ENCODE results near the gene FOXA2.
"Not testable (repeated sequence)": the region's sequence is repeated elsewhere in the genome, so short reads cannot be mapped to it uniquely, and the experiment has no call there.

Gene FOXA2

DNA sequence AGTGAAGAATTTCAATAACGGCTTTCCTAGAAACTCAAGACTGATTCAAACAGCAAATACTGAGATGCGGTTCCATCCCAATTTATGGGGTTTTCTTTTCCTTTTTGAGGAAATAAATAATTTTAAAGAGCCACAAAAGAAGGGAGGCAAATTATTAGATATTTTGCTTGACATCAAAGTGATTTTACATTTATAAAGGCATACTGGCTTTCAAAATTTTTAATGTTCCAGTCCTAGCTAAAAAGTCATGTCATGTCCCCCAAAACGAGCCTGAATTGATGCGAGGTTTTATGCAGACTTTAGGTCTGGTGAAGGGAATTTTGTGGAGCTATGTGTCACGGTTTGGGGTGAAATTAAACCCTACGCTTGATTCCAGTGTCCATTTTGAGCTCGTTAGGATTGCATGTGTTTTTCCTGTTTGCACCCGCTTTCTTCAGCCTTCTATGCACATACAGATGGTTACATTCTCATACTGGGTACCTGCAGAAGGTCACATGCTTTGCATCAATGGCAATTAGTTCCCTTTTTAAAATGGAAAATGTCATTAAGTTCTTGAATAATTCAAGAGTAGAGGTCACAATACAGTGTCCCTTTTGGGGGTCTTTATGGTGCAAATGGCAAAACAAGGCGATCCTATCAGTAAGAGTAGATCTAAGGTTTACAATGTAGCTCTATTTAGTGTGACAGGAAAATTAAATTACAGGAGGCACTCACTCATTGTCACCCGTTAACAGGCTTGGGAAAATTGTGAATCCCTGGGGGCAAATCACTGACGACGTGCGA is 17.3 kb downstream of the FOXA2 start:
- Mint-ChIP-seq H3K4me1 (no peaks in the 10 kb centered on the region), H3K27ac (no peak overlapping the region), H3K9me3 (no peaks in the 10 kb centered on the region), H3K36me3 (ENCODE audit: low read depth) (no peaks in the 10 kb centered on the region), H3K4me3 (no peak overlapping the region), H3K27me3 (peaks cover 82% of the 10 kb centered on the region)
- DNase-seq = no peak
- no peak for ATAC-seq

- Mint-ChIP-seq H3K4me3 (no peak overlapping the region), H3K9me3 (no peaks in the 10 kb centered on the region), H3K36me3 (ENCODE audit: low read depth) (no peaks in the 10 kb centered on the region), H3K27ac (no peak overlapping the region), H3K4me1 (no peaks in the 10 kb centered on the region), H3K27me3 (peaks cover 73% of the 10 kb centered on the region)
- ATAC-seq (no peak), DNase-seq (no peak)
These were observed 21.1 kb downstream of the FOXA2 start for GRCh38 chr20:22563062-22563965.

GRCh38 chr20:22562620-22563019 is 21.8 kb downstream of the FOXA2 start:
- no peaks in the 10 kb centered on the region for H3K36me3 Mint-ChIP-seq (ENCODE audit: low read depth)

GRCh38 chr20:22561965-22562577 is 22.3 kb downstream of the FOXA2 start:
- no peaks in the 10 kb centered on the region for H3K36me3 Mint-ChIP-seq (ENCODE audit: low read depth)
- no peak overlapping the region for H3K27ac Mint-ChIP-seq
- H3K27me3 Mint-ChIP-seq = peaks cover 67% of the 10 kb centered on the region
- DNase-seq = no peak
- no peak for ATAC-seq
- no peaks in the 10 kb centered on the region for H3K9me3 Mint-ChIP-seq
- no peak overlapping the region for H3K4me3 Mint-ChIP-seq
- no peaks in the 10 kb centered on the region for H3K4me1 Mint-ChIP-seq

More at GRCh38 chr20:22562620-22563019, 21.8 kb downstream of the FOXA2 start:
- ATAC-seq (no peak), DNase-seq (no peak)
- Mint-ChIP-seq H3K4me1 (no peaks in the 10 kb centered on the region), H3K4me3 (no peak overlapping the region), H3K27me3 (peaks cover 70% of the 10 kb centered on the region), H3K9me3 (no peaks in the 10 kb centered on the region), H3K27ac (no peak overlapping the region)

GRCh38 chr20:22560817-22561216 is 23.6 kb downstream of the FOXA2 start:
- no peak for ATAC-seq
- Mint-ChIP-seq H3K27ac (no peak overlapping the region), H3K4me1 (no peaks in the 10 kb centered on the region), H3K36me3 (ENCODE audit: low read depth) (no peaks in the 10 kb centered on the region), H3K9me3 (no peaks in the 10 kb centered on the region), H3K27me3 (peaks cover 58% of the 10 kb centered on the region), H3K4me3 (no peak overlapping the region)
- DNase-seq = no peak

DNA sequence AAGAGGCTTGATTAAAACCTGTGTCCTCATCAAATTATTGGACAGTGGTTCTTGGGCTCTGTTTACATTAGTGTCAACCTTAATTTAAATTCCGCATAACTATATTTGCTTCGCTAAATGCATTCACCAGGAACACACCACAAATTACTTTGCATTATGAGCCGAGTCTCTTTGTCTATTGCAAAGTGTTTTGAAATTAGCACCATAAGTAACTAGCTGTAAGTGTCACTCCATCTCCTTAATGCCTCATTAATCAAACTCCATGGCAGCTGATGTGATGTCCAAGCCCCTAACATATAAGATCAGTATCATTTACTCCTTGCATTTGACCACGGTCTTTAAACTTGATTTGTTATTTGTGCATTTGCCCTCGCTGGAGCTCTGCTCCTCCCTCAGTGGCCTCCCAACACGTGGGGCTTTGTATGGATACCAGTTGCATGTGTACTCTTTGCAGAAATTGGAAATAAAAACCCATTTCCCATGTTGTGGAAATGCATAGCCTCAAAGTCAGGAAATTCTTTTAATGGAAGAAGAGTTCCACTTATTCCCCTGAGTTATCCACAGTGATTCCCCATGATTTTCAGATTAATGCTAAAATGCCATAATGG is 24.6 kb downstream of the FOXA2 start:
- H3K4me3 Mint-ChIP-seq = no peak overlapping the region
- peaks cover 52% of the 10 kb centered on the region for H3K27me3 Mint-ChIP-seq
- no peaks in the 10 kb centered on the region for H3K4me1 Mint-ChIP-seq
- H3K36me3 Mint-ChIP-seq (ENCODE audit: low read depth) = no peaks in the 10 kb centered on the region
- ATAC-seq = no peak
- no peaks in the 10 kb centered on the region for H3K9me3 Mint-ChIP-seq
- DNase-seq = no peak
- H3K27ac Mint-ChIP-seq = no peak overlapping the region

DNA sequence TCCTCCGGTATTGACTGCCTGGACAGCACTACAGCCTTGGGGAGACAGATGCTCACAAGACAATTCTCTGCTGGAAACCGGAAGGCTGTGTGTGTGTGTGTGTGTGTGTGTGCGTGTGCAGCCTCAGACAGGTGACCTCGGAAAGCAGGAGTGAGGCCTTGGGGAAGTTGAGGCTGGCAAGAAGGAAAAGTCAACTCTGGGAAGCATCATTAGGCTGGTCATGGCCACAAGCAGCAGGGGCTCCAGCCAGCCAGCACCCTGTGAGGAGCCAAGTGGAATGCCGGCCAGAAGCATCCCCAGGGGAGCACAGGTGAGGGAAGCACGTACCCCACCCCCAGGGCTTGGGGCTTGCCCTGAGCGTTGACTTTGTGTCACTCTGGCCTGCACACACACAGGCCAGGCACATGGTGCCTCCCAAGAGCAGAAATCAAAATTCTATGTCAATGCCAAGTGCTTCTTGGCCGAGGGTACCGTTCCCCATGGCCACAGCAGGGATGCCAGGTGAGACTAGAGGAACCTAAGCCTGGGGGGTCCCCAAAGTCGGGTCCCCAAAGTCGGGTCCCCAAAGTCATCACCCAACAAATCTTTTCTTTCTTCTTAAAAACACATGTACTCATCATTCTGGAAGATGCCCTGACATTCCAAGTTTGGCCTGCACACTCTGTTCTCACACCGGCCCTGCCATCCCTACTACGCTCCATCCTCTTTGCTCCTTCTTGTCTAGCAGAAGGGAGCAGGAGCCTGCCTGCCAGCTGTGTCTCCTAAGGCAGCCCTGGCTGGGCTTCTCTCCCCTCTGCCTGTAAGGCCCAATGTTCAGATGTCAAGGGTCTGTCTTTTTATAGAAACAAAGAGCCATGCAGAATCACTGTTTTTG is 26.7 kb downstream of the FOXA2 start:
- Mint-ChIP-seq H3K36me3 (ENCODE audit: low read depth) (no peaks in the 10 kb centered on the region), H3K4me3 (no peak overlapping the region), H3K9me3 (peaks cover 7% of the 10 kb centered on the region), H3K27me3 (peaks cover 39% of the 10 kb centered on the region), H3K4me1 (no peaks in the 10 kb centered on the region), H3K27ac (no peak overlapping the region)
- DNase-seq (no peak), ATAC-seq (no peak)

DNA sequence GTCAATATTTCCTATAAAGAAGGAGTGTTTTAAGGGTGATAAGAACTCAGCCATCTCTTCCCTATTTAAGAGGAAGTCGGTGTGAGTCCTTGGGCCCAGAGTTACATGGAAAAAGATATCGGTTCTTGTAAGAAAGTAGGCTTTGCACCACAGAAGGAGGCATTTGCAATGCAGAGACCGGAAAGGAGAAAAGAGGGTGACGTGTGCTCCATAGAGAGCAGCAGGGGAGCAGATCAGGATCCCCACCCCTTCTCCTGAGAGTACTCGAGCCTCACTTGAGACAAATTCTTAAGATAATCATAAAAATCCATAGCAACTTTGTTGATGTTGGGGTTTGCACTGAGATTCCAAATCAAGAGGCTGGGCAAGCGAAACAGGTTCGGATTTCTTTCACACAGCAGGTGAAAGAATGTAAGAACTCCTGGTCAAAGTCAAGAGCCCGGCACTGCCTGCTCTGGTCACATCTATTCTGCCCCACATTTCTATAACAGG is 27.8 kb downstream of the FOXA2 start:
- DNase-seq (no peak), ATAC-seq (no peak)
- H3K27ac Mint-ChIP-seq = no peak overlapping the region
- peaks cover 35% of the 10 kb centered on the region for H3K27me3 Mint-ChIP-seq
- H3K4me1 Mint-ChIP-seq = no peaks in the 10 kb centered on the region
- peaks cover 7% of the 10 kb centered on the region for H3K9me3 Mint-ChIP-seq
- no peak overlapping the region for H3K4me3 Mint-ChIP-seq
- H3K36me3 Mint-ChIP-seq (ENCODE audit: low read depth) = no peaks in the 10 kb centered on the region

DNA sequence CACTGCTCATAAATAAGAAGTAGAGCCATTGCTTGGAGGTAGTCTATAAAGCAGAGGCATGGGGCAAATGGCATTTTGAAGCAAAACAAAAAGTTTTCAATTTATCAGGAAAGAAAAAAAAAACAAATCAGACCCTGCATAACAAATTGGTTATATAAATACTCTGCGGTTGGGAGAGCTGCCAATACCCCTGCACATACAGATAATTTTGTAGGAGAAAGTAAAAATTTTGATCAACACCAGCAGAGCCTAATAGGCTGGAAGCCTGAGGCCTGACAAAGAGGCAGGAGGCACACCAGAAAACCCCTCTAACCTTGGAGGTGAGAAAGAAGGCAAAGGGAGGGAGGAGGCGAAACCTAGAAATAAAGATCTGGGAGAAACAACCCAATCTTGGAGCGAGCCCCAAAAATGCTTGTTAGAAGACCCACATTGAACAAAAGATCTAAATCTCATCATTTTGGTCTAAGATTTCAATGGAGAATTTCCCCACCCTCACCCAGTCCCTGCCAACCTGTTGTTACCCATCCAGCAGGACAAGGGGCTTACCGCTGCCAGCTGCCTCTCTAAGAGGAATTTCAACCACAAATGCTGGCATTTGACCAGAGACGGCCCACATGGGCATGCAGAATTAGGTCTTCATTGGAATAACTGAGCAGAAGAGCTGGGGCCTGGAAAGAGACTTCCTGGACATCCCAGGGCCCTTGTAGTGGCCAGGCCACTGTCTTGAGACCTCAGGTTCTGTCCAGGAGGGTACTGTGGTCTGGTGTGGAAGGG is 28.4 kb downstream of the FOXA2 start:
- ATAC-seq (no peak), DNase-seq (no peak)
- Mint-ChIP-seq H3K4me3 (no peak overlapping the region), H3K4me1 (no peaks in the 10 kb centered on the region), H3K36me3 (ENCODE audit: low read depth) (no peaks in the 10 kb centered on the region), H3K27me3 (peaks cover 32% of the 10 kb centered on the region), H3K9me3 (peaks cover 7% of the 10 kb centered on the region), H3K27ac (no peak overlapping the region)

DNA sequence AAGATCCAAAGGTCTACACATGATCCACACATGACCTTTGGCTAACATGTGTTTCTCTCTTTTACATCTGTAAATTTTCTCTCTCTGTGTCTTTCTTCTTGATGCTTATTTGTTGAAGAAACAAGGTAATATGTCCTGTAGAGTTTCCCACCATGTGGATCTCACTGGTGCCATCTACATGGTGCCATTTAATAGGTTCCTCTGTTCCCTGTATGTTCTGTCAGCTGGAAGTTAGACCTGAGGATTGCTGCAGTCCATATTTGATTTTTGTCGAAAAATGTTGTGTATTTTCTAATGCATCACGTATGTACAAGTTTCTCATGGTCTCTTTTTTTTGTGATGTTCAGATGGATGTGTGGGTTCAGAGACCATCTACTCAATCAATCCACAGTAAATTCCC is 30.0 kb downstream of the FOXA2 start:
- H3K27ac Mint-ChIP-seq = no peak overlapping the region
- no peaks in the 10 kb centered on the region for H3K36me3 Mint-ChIP-seq (ENCODE audit: low read depth)
- peaks cover 7% of the 10 kb centered on the region for H3K9me3 Mint-ChIP-seq
- DNase-seq (no peak), ATAC-seq (no peak)
- H3K27me3 Mint-ChIP-seq = peaks cover 19% of the 10 kb centered on the region
- H3K4me1 Mint-ChIP-seq = no peaks in the 10 kb centered on the region
- H3K4me3 Mint-ChIP-seq = no peak overlapping the region

DNA sequence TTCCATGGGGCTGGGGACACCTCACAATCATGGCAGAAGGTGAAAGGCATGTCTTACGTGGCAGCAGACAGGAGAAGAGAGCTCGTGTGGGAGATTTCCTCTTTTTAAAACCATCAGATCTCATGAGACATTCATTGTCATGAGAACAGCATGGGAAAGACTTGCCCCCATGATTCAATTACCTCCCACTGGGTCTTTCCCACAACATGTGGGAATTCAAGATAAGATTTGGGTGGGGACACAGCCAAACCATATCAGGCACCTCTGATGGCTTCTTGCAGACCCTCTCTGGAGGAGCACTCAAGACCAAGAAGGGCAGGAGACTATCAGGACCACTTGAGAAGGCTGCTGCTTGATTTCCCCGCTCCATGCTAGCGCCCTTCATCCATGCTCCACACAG is 33.9 kb downstream of the FOXA2 start:
- not testable (repeated sequence) for H3K27me3 Mint-ChIP-seq; ATAC-seq; H3K4me1 Mint-ChIP-seq; H3K27ac Mint-ChIP-seq; DNase-seq; H3K36me3 Mint-ChIP-seq (ENCODE audit: low read depth); H3K4me3 Mint-ChIP-seq; H3K9me3 Mint-ChIP-seq

DNA sequence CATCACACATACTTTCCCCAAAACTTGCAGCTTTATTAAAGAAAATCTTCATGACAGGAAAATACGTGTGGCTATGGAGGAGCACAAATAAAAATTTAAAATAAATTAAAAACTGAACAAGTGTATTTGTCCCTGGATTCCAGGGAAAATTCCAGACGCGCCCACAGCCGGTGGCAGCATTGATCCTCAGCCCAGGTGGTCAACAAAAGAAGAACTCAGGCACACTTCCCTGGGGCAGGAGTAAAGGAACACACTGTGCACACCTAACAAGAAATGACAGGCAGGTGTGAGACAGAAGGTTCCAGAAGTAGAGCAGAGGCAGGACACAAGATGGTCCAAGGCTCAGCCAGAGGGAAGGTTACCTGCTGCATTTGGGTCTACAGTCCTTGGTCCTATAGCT is 36.3 kb downstream of the FOXA2 start:
- ATAC-seq (no peak), DNase-seq (no peak)
- Mint-ChIP-seq H3K4me3 (no peak overlapping the region), H3K9me3 (peaks cover 6% of the 10 kb centered on the region), H3K27me3 (peaks cover 3% of the 10 kb centered on the region), H3K4me1 (no peaks in the 10 kb centered on the region), H3K36me3 (ENCODE audit: low read depth) (no peaks in the 10 kb centered on the region), H3K27ac (no peak overlapping the region)

- no peak for ATAC-seq
- Mint-ChIP-seq H3K27ac (no peak overlapping the region), H3K36me3 (ENCODE audit: low read depth) (no peaks in the 10 kb centered on the region), H3K4me1 (no peaks in the 10 kb centered on the region), H3K27me3 (no peaks in the 10 kb centered on the region), H3K4me3 (no peak overlapping the region), H3K9me3 (peaks cover 4% of the 10 kb centered on the region)
- DNase-seq = no peak
These were observed 38.0 kb downstream of the FOXA2 start for GRCh38 chr20:22546344-22546743.

Measured in activated naive CD8-positive, alpha-beta T cell treated with anti-CD3 and anti-CD28 coated beads, Interleukin-2, amount 50 U/mL, for 24 hours (primary cell).